Transverse colon (tissue), 4 donors: ENCODE results near the gene OAS2. TPM values are rescaled to one million over a fixed set of nuclear protein-coding genes. Genes with fewer than 3 reads are reported as not detected.
A peak's percentile ranks its signal among the peaks of the same experiment; 100 is the strongest.
"Not testable (repeated sequence)": the region's sequence is repeated elsewhere in the genome, so short reads cannot be mapped to it uniquely, and the experiment has no call there.

Experiments
- DNase-seq: peaks from one replicate; pipeline ENCODE4 v3.0.0-alpha.2; 2019
- H3K27ac ChIP-seq, 4 donors: fragments of 200-600 bp; sonication (generic); 2 replicates each; pipeline ENCODE4 v1.5.1; 2016 to 2018; ENCODE audit warnings: inconsistent platforms in 4 of 4
- H3K27me3 ChIP-seq: fragments of 200-600 bp; sonication (generic); 2 replicates; pipeline ENCODE4 v1.5.1; 2017; ENCODE audit warnings: inconsistent platforms
- H3K36me3 ChIP-seq, 4 donors: fragments of 200-600 bp; sonication (generic); 2 replicates each; pipeline ENCODE4 v1.5.1; 2017 to 2019; ENCODE audit warnings: inconsistent platforms in 4 of 4
- H3K4me1 ChIP-seq, 4 donors: fragments of 200-600 bp; sonication (generic); 2 replicates each; pipeline ENCODE4 v1.5.1; 2017 to 2020; ENCODE audit warnings: inconsistent platforms in 4 of 4
- H3K4me3 ChIP-seq, 4 donors: fragments of 200-600 bp; sonication (generic); 1 replicate in 1 of 4; 2 replicates in 3 of 4; pipeline versions ENCODE4 v1.5.1 to v1.6.1; 2017 to 2019; ENCODE audit warnings: inconsistent platforms in 4 of 4
- H3K9me3 ChIP-seq, 2 donors: fragments of 200-600 bp; sonication (generic); 2 replicates each; pipeline ENCODE4 v1.5.1; 2017 to 2019; ENCODE audit warnings: inconsistent platforms in 2 of 2
- EP300 ChIP-seq: sonication (generic); formaldehyde crosslinking; IDR thresholded peaks from one replicate; pipeline ENCODE4 v1.6.1; 2017; ENCODE audit warnings: antibody characterized with exemption, low read depth
- POLR2A ChIP-seq: fragments of 450-650 bp; IDR thresholded peaks from one replicate; pipeline ENCODE4 v1.6.1; 2016; ENCODE audit warnings: antibody characterized with exemption, mild to moderate bottlenecking, moderate library complexity
- POLR2AphosphoS5 ChIP-seq, 3 donors: sonication (generic); formaldehyde crosslinking; IDR thresholded peaks; one replicate each; pipeline ENCODE4 v1.6.1; 2016; ENCODE audit warnings: antibody characterized with exemption in 3 of 3
- WGBS, 2 donors: methylation state at CpG; one replicate each; pipeline ENCODE4 v1.1.5; 2018; ENCODE audit warnings: low coverage in 1 of 2; 5-methylcytosine and 5-hydroxymethylcytosine counted together
- in situ Hi-C, 4 donors: fragments of 200-750 bp; cut with MboI; loops; one replicate each; pipeline versions ENCODE4 v1.15.0 to v1.15.1; 2017; ENCODE audit warnings: low sequenced_read_pairs in 3 of 4, low pct_ligation_motif_present in 1 of 4, low pct_unique_long_range_greater_than_20kb in 1 of 4
- intact Hi-C: fragments of 100-400 bp; cut with DNase I; formaldehyde crosslinking; loops from one replicate; pipeline ENCODE4 v1.15.1; 2023; ENCODE audit warnings: low total_unique reads
- total RNA-seq, 4 donors: library from RNA; depleted of rRNA; stranded (reverse); fragments of >200 nt; gene quantifications; one replicate each; pipeline ENCODE4 v1.1.0, GENCODE V29; 2016
- TF ChIP-seq, protein P1 (sequence below), 5 experiments: fragments of 200-600 bp in 3 of 5; fragments of 450-650 bp in 2 of 5; sonication (generic) in 3 of 5; IDR thresholded peaks; 1 replicate in 2 of 5; 2 replicates in 3 of 5; pipeline ENCODE4 v1.5.1; 2016 to 2017; ENCODE audit warnings: antibody characterized with exemption in 5 of 5, inconsistent platforms in 3 of 5, mild to moderate bottlenecking in 2 of 5, moderate library complexity in 1 of 5

The OAS2 gene
- total RNA-seq, 4 donors from 2014 or later: 2.0 to 5.1 (median 3.5) TPM

DNA sequence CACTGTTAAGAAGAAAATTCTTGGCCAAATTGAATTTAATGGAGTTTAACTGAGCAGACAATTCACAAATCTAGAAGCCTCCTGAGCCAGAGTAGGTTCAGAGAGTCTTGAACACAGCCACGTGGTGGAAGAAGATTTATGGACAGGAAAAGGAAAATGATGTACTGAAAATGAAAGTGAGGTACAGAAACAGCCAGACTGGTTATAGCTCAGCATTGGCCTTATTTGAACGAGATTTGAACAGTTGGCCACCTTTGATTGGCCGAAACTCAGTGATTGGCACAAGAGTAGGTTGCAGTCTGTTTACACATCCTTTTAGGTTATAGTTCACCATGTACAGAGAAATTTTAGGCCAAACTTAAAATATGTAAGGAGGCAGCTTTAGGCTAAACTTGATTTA, 9.9 kb downstream of the OAS2 start:
- no peak for DNase-seq
- no peak for TF ChIP-seq POLR2A
- TF ChIP-seq POLR2AphosphoS5 (IDR thresholded peaks at IDR 0.05): no peak
- TF ChIP-seq, protein P1, sequence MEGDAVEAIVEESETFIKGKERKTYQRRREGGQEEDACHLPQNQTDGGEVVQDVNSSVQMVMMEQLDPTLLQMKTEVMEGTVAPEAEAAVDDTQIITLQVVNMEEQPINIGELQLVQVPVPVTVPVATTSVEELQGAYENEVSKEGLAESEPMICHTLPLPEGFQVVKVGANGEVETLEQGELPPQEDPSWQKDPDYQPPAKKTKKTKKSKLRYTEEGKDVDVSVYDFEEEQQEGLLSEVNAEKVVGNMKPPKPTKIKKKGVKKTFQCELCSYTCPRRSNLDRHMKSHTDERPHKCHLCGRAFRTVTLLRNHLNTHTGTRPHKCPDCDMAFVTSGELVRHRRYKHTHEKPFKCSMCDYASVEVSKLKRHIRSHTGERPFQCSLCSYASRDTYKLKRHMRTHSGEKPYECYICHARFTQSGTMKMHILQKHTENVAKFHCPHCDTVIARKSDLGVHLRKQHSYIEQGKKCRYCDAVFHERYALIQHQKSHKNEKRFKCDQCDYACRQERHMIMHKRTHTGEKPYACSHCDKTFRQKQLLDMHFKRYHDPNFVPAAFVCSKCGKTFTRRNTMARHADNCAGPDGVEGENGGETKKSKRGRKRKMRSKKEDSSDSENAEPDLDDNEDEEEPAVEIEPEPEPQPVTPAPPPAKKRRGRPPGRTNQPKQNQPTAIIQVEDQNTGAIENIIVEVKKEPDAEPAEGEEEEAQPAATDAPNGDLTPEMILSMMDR (IDR thresholded peaks at IDR 0.05): no peak
- TF ChIP-seq EP300: no peak
- Histone ChIP-seq H3K27ac (no peak overlapping the region), H3K9me3 (peaks cover 0 to 7% of the 10 kb centered on the region in 2 donors), H3K4me3 (no peak overlapping the region), H3K36me3 (no peaks in the 10 kb centered on the region), H3K4me1 (peaks cover 0 to 3% (median 0%) of the 10 kb centered on the region in 4 donors), H3K27me3 (no peaks in the 10 kb centered on the region)
- in situ Hi-C loops (no loop called here), intact Hi-C loops (no loop called here)
- WGBS, 2 donors: 35 to 49% methylated on average over 3 of the region's 3 CpGs

DNA sequence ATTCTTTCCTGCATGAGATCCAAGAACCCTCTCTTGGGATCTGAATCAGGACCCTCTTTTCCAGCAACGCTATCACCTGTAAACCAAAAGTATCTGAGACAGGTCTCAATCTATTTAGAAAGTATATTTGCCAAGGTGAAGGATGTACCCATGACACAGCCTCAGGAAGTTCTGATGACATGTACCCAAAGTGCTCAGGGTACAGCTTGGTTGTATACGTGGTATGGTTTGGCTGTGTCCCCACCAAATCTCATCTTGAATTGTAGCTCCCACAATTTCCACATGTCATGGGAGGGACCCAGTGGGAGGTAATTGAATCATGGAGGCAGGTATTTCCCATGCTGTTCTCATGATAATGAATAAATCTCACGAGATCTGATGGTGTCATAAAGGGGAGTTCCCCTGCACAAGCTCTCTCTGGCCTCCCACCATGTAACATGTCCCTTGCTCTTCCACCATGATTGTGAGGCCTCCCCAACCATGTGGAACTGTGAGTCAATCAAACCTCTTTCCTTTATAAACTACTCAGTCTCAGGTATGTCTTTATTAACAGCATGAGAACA, 10.6 kb downstream of the OAS2 start:
- H3K27me3 ChIP-seq, in situ Hi-C loops, H3K4me1 ChIP-seq, H3K36me3 ChIP-seq, DNase-seq, H3K9me3 ChIP-seq, H3K4me3 ChIP-seq, intact Hi-C loops, H3K27ac ChIP-seq: not testable (repeated sequence)
- WGBS, 2 donors: 89 to 90% methylated on average over 2 to 3 of the region's 3 CpGs

DNA sequence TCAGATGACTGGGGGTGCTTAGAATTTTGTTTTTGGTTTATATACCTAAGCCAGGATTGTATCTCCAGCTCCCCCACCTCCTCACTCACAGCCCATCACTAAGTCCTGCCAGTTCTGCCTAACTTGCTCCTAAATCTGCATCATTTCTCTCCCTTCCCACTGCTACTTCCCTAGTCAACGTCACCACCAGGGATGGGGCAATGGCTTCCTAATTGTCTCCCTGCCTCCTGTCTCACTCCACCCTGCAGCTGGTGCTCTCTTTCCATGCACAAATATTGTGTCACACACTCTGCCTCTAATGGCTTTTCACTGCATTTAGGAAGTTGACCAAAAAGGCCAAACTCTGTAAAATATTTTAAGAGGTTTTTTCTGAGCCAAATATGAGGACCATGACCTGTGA, 11.5 kb downstream of the OAS2 start:
- in situ Hi-C loops (no loop called here), intact Hi-C loops (no loop called here)
- Histone ChIP-seq H3K9me3 (peaks cover 0 to 6% of the 10 kb centered on the region in 2 donors), H3K4me3 (no peak overlapping the region), H3K4me1 (peaks cover 0 to 3% (median 0%) of the 10 kb centered on the region in 4 donors), H3K36me3 (no peaks in the 10 kb centered on the region), H3K27me3 (no peaks in the 10 kb centered on the region), H3K27ac (no peak overlapping the region)
- 29 to 63% methylated on average over 1 of the region's 1 CpG for WGBS, 2 donors
- TF ChIP-seq POLR2A (no peak), POLR2AphosphoS5 (IDR thresholded peaks at IDR 0.05) (no peak), EP300 (no peak)
- TF ChIP-seq, protein P1 (IDR thresholded peaks at IDR 0.05): no peak
- DNase-seq: no peak

DNA sequence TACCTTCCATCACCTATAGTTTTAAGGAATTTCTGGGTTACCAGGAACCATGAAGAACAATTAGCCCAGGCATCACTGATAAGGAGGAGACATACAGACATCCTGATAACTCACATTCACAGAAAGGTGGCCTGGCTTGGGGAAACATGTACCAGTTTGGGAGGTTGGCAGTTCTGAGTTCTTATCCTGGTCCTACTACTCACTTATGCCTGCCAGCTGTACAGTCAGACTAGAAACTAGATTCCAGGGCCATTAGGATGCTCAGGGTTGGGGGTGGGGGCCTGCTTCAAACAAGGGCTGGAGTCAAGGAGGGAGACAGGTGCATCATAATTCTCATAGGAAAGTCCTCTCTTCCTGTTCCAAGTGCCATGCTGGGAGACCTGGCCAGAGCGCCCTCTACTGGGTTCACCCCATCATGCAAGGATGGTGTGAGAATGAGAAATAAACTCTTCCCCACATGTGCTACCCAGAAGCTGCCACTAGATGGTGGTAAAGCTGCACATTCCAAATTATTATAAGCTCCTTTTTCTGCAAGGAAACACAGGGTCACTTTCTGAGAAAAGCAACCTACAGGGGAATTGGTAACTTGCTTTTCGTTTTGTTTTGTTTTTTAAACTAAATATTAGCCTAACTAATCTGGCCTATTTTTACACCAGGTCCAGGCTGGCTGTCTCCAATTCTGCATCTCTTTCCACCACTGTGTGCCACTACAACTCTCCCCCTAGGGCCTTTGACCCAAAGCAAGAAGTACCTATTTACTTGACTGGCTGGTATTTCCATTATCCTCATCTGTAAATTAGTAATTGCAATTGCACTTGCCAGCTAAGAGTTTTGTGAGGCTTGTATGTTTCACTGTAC, 14.5 kb downstream of the OAS2 start:
- Histone ChIP-seq H3K27me3 (no peaks in the 10 kb centered on the region), H3K4me1 (peaks cover 0 to 3% (median 0%) of the 10 kb centered on the region in 4 donors), H3K4me3 (no peak overlapping the region), H3K36me3 (no peaks in the 10 kb centered on the region), H3K9me3 (no peaks in the 10 kb centered on the region), H3K27ac (no peak overlapping the region)
- in situ Hi-C loops (no loop called here), intact Hi-C loops (no loop called here)
- TF ChIP-seq POLR2A (no peak), EP300 (no peak)
- TF ChIP-seq, protein P1 (IDR thresholded peaks at IDR 0.05): peak; percentile 66 to 93 (median 74)
- DNase-seq: peak; percentile 54
- 0 to 22% methylated on average over 1 to 2 of the region's 2 CpGs for WGBS, 2 donors
